Measurements from ENCODE around the gene IMMP2L. TPM values are rescaled to one million over a fixed set of nuclear protein-coding genes. Genes with fewer than 3 reads are reported as not detected.

The IMMP2L gene
- total and polyA plus RNA-seq, 2 donors (not counting 3 experiments of a cell fraction or from before 2014, with no cell fraction given), result 9.9 to 11.8 TPM

GRCh38 chr7:110721395-110721794, 840.9 kb downstream of the IMMP2L start:
- ChIA-PET POLR2A (no interaction called here), CTCF (no interaction called here)
- H3K9me3 ChIP-seq (replicated peaks; ENCODE audit: control insufficient read depth, insufficient read depth, low read length), result no peaks in the 10 kb centered on the region
- no peak overlapping the region for H3K27ac ChIP-seq (ENCODE audit: insufficient read depth, low read depth, low read length)
- no peak overlapping the region for H3K4me2 ChIP-seq (ENCODE audit: insufficient read depth, low read length)
- DNase-seq (ENCODE audit: low read depth, low spot score) (no peak), FAIRE-seq (no peak)
- H3K4me3 ChIP-seq (replicated peaks in 1 of 3; ENCODE audit: insufficient read depth in 1 of 3, low read depth in 1 of 3, low read length in 3 of 3), result no peak overlapping the region
- intact Hi-C loops (cut with micrococcal nuclease) (no loop called here), dilution Hi-C loops (cut with MboI; ENCODE audit: extremely low pct_ligation_motif_present, low sequenced_read_pairs) (no loop called here)
- H3K27me3 ChIP-seq (ENCODE audit: control insufficient read depth in 2 of 2, insufficient read depth in 2 of 2, low read length in 2 of 2), result no peaks in the 10 kb centered on the region
- H3K79me2 ChIP-seq (ENCODE audit: control insufficient read depth, insufficient read depth, low read length), result no peaks in the 10 kb centered on the region
- no peak overlapping the region for H3K9ac ChIP-seq (replicated peaks; ENCODE audit: extremely low read depth, insufficient read depth, low read length)
- no peaks in the 10 kb centered on the region for H3K36me3 ChIP-seq (ENCODE audit: control insufficient read depth in 2 of 2, extremely low read depth in 1 of 2, insufficient read depth in 2 of 2, low read length in 2 of 2)
- H4K20me1 ChIP-seq (replicated peaks; ENCODE audit: control insufficient read depth, extremely low read depth, insufficient read depth, low read length), result no peaks in the 10 kb centered on the region
- H2AFZ ChIP-seq (ENCODE audit: low read depth, low read length), result no peak overlapping the region
- no TSS peak for BruUV-seq (replicated peaks)
- H3K4me1 ChIP-seq (ENCODE audit: control insufficient read depth, extremely low read depth, insufficient read depth, low read length), result no peaks in the 10 kb centered on the region
- peaks cover 2% of the 10 kb centered on the region for H3K9me1 ChIP-seq (replicated peaks; ENCODE audit: control insufficient read depth, extremely low read depth, insufficient read depth, low read length)
- TF ChIP-seq MAX (IDR thresholded peaks at IDR 0.05; ENCODE audit: insufficient read depth, insufficient read length) (no peak), JUN (IDR thresholded peaks at IDR 0.05; ENCODE audit: borderline replicate concordance, insufficient read depth, insufficient read length, low read depth) (no peak), POLR2A (IDR thresholded peaks at IDR 0.05; ENCODE audit: low read depth, low read length) (no peak), FOS (IDR thresholded peaks at IDR 0.05; ENCODE audit: borderline replicate concordance, insufficient read depth, low read length) (no peak), CTCF (IDR thresholded peaks at IDR 0.05; ENCODE audit: extremely low read depth in 1 of 2, insufficient read depth in 1 of 2, low read depth in 1 of 2, low read length in 2 of 2) (no peak), GATA2 (IDR thresholded peaks at IDR 0.05; ENCODE audit: insufficient read depth, insufficient read length, low read depth, low read length) (no peak), MYC (IDR thresholded peaks at IDR 0.05; ENCODE audit: low read depth, low read length) (no peak), EZH2 (IDR thresholded peaks at IDR 0.05; ENCODE audit: borderline replicate concordance, low read depth, low read length, severe bottlenecking) (no peak), POLR2AphosphoS5 (IDR thresholded peaks at IDR 0.05; ENCODE audit: insufficient read depth, low read depth, low read length) (no peak)
